WI38 (cell line): ENCODE data around the gene ZDHHC11B.
"Not testable (repeated sequence)": the region's sequence is repeated elsewhere in the genome, so short reads cannot be mapped to it uniquely, and the experiment has no call there.

Experiments
- H3K4me3 ChIP-seq: 2 replicates; pipeline ENCODE4 v1.5.1; 2011; ENCODE audit warnings: low read depth, mild to moderate bottlenecking, control low read depth, low read length
- CTCF ChIP-seq: IDR thresholded peaks from 2 replicates; pipeline ENCODE4 v1.5.1; 2012; ENCODE audit warnings: low read depth, mild to moderate bottlenecking, control low read depth, low read length

Gene ZDHHC11B

GRCh38 chr5:708374-708773 lies 76.2 kb downstream of the ZDHHC11B start:
- not testable (repeated sequence) for H3K4me3 ChIP-seq

DNA sequence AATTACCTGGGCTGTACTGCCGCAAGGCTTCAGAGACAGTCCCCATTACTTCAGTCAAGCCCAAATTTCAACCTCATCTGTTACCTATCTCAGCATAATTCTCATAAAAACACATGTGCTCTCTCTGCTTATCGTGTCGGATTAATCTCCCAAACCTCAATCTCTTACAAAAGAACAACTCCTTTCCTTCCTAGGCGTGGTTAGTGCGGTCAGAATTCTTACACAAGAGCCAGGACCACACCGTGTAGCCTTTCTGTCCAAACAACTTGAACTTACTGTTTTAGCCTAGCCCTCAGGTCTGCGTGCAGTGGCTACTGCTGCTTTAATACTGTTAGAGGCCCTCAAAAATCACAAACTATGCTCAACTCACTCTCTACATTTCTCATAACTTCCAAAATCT lies 78.4 kb downstream of the ZDHHC11B start:
- H3K4me3 ChIP-seq = not testable (repeated sequence)

- not testable (repeated sequence) for H3K4me3 ChIP-seq
Observed at GRCh38 chr5:696753-697702, 87.5 kb downstream of the ZDHHC11B start.

DNA sequence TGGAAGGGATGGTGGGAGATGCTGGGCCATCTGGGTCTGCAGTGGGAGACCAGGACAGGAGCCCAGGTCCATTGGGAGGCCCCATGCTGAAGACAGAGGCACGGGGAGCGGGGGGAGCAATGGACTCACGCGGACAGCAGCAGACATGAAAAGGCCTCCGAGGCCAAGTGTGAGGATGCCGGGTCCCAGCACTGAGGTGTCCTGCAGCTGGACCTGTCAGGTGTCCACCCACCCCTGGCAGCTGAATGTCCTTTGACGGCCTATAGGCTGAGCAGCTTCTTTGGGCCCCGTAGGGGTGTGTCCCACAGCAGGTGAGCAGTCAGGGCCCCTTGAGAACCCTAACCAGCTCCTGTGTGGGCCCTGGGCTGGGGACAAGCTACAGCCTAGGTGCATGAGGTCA lies 88.3 kb downstream of the ZDHHC11B start:
- H3K4me3 ChIP-seq = not testable (repeated sequence)

DNA sequence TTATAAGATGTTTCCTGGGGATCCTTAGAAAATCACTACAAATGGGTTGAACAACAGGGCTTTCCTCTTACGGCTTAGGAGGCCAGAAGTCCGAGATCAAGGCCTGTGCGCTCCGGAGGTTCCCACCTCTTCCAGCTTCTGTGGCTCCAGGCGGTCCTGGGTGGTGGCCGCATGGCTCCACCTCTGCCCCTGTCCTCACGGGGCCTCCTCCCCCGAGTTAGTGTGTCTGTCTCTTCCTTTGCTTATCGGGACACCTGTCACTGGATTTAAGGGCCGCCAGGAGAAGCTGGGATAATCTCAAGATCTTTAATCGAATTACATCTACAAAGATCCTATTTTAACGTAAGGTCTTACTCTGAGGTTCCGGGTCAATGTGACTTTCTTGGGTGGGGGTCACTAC lies 89.1 kb downstream of the ZDHHC11B start:
- not testable (repeated sequence) for H3K4me3 ChIP-seq

- H3K4me3 ChIP-seq = not testable (repeated sequence)
Observed at GRCh38 chr5:694042-694431, 90.5 kb downstream of the ZDHHC11B start.

- H3K4me3 ChIP-seq = not testable (repeated sequence)
Observed at GRCh38 chr5:693271-694041, 91.1 kb downstream of the ZDHHC11B start, which contains the start of gene TPPP. TPPP (minus strand) TSS chr5:693352; CDS start chr5:678060, 15,292 bp downstream.

DNA sequence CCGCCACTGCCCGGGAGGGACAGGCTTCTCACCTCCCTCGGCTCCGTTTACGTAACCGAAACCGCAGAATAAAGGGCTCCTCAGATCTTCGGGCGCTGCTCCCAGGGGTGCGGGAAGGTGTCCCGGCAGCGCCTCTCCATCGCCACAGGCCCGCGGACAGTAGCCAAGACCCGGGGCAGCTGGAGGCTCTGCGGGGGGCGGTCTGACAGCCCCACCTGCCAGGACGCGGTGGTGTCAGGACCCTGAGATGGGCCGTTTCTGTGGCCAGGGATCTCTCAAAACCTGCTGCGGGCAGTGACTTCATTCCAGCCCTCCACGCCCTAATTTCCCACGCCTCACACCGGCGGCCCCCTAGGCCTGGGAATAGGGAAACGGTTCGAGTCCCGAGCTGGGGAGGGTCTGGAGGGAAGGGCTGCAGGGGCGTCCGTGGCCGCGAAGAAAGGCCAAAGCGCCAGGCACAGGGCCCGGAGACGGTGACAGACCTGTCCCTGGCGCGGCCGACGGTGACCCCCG lies 91.9 kb downstream of the ZDHHC11B start:
- not testable (repeated sequence) for H3K4me3 ChIP-seq

GRCh38 chr5:691817-692528 lies 92.6 kb downstream of the ZDHHC11B start:
- H3K4me3 ChIP-seq = no peak overlapping the region
- TF ChIP-seq CTCF = no peak

- not testable (repeated sequence) for H3K4me3 ChIP-seq
Observed at GRCh38 chr5:691049-691448, 93.5 kb downstream of the ZDHHC11B start.

DNA sequence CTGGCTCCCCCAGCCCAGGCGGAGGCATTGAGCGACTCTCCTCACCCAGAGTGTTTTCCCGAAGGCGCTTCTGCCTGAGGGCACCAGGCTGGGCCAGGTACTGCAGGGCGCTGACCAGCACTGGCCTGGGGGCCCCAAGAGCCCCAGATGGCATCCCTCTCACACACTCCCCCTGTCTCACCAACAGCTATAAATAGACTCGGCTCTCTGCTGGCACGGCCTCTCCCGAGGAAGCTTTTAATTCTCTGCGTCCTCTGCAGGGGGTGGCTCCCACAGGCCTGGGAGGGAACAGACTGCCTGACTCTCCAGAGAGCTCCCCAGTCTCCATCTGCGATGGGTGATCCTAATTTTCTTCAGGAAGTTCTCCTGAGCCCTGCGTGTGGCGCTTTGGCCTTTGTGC lies 94.2 kb downstream of the ZDHHC11B start:
- H3K4me3 ChIP-seq = not testable (repeated sequence)

- not testable (repeated sequence) for H3K4me3 ChIP-seq
Observed at GRCh38 chr5:688348-689010, 96.0 kb downstream of the ZDHHC11B start.

DNA sequence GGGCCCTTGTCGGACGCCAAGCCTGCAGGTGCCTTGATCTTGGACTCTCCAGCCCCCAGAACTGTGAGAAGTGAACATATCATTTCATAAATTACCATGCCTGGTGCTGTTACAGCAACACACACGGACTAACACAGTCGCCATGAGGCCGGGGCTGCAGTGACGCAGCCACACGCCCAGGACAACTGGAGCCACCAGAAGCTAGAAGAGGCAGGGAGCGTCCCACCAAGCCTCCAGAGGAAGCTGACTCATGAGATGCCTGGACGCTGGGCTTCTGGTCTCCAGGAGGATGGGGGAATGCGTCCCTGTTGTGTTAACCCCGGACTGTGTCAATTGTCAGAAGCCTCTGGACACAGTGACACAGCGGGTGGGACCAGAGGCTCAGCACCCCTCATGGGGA lies 97.6 kb downstream of the ZDHHC11B start:
- not testable (repeated sequence) for H3K4me3 ChIP-seq

GRCh38 chr5:686172-686523 lies 98.4 kb downstream of the ZDHHC11B start:
- H3K4me3 ChIP-seq = not testable (repeated sequence)
